HG03432 (cell line): ENCODE measurements around the gene ADD3.

Experiments used
- ATAC-seq: cut with Tn5 transposase; IDR thresholded peaks from one replicate; pipeline ENCODE4 v1.9.1; 2021; ENCODE audit warnings: mild to moderate bottlenecking, moderate library complexity; ENCODE audit not compliant: unreplicated experiment

ADD3 gene

DNA sequence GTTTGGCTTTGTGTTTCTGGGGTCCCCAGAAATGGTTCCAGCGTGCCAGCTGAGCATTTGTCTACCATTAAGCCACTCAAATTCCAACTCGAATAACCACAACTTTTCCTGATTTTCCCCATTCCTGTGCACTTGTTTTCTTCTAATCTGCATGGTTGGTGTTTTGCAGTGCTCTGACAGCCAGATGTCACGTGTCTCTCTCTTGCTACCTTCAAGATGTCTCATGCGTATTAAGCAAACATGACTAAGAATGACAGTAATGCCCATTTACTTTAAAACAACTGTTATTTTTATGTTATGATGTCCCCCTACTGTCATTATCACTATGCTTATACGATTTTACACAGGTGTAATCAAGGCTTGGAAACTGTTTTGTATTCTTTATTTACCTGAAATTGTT, 164.4 kb downstream of the ADD3 start:
- no peak for ATAC-seq

DNA sequence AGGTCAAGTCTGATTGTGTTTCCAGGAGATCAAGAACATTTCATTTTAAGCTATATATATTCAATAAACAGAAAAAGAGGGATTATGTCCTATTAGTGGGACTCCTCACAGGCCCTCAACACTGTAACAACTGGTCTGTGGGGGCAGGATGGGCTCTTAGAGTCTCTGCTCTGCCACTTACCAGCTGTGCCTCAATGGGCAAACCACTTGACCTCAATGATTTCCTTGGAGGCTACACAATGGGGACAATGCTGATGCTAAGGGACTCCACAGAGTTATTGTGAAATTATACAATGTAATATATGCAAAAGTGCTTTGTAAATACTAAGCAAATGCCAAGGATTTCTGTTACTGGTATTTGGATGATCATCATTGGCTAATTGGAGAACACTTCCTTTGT, 166.4 kb downstream of the ADD3 start:
- no peak for ATAC-seq

DNA sequence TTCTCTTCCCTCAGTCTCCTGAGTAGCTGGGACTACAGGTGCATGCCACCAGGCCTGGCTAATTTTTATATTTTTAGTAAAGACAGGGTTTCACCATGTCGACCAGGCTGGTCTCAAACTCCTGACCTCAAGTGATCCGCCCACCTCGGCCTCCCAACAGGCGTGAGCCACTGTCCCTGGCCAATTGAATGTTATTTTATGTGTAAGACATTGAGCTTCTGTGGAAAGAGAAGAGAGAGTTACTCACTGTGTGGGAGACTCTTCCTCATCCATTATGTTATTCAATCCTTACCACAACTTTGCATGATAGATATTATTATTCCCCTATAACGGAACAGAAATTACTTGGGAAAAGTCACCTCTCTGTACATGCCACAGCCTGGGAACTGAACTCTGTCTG, 167.0 kb downstream of the ADD3 start:
- no peak for ATAC-seq

DNA sequence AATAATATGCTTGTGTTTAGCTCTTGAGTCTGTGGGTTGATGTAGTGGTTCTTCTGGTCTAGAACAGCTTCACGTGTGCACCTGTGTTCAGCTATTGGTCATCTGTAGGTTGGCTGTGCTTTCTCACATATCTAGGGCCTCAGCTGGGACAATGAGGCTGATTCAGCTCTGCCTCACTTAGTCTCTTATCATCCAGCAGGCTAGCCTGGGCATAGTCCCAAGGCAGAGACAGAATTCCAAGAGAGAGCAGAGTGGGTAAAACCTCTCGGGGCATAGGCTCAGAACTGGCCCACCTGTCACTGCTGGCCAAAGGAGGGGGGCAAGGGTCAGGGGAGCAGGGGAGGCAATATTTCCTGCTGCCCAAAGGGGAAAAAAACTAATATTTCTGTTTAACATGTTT, 167.6 kb downstream of the ADD3 start:
- no peak for ATAC-seq

DNA sequence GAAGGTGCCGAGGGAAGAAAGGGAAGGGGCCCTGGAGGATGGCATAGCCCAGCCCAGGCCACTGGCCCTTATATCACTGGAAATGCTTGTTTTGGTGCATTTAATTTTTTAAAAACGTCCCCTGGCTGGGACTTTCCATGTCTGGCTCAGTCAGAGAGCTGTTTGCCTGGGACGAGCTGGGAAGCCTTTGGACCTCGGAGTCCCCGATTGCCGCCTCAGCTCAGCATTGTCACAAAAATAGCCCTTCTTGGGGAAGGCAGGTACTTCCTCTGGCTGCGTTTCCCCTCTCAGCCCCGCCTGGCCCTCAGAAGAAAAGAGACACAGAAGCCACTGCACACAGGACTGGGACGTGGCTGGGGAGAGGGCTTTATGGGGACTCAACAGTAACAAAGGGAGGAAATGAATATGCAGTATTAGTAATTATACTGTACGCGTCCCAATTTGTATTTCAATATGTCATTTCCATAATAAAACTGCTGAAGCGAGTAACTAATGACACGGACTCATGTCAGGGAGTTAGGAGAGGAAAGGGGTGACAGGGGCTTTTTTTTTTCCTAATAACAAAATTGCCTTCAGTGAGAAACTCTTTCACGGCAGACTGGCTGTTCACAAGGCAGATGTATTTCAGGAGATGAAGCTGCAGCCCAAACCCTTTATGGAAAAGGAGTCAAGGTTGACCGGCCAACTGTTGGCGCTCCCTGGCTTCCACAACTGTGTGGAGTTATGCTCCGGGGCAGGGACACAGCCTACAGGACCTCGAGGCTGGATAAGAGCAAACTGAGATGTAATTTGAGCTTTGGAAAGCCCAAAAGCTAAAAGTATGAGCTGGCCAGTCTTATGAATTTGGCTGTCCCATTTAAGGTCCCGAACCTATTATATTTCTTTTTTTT, 168.6 kb downstream of the ADD3 start:
- ATAC-seq = peak; percentile 69

DNA sequence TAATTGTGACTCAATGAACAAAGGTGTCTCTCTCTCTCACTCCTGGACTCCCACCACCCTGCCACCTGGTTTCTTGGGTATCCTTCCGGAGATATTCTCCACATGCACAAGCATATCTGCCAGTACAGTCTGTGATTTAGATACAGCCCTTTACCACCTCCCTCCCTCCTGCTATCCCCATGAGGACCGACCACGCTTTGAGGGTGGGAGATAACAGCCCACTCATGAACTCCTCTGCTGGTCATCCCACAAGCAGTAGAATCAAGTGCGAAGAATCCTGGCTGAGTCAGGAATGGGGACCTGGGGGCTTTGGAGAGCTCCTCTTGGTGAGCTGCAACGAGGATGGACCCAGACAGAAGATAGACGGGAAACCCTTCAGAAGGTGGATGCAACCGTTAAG, 171.4 kb downstream of the ADD3 start:
- ATAC-seq = no peak

DNA sequence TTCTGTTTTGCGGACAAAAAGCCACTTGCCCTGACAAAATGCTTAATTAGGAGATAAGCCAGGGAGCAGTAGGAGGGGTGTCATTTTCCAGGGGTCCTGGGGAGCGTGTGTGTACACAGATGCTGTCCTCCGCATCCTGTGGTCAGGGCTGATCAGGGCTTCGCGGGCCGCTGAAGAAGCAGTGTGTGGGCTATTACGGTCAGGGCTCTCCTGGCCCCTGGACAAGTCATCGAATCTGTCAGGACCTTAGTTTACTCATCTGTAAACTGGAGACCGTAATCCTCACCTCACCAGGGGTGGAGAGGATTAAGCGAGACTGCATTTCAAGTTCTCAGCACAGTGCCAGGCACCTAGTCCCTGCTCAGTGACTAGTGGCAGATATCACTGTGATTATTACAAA, 173.7 kb downstream of the ADD3 start:
- ATAC-seq = no peak

DNA sequence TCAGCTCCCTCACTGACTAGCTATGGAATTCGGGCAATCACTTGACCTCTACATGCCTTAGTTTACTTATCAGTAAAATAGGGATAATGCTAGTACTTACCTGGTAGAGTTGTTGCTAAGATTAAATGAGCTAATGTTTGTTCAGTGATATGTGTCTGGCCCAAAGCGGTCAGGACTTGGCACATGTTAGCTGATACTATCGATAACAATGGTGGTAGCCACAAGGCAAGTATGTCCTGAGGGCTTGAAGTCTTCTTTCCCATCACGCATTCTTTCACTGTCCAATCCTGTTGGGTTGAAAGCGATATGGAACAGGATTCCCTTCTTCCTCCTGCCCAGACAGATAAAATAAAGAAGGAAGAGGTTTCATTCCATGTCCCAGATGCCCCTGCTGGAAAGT, 174.1 kb downstream of the ADD3 start:
- ATAC-seq = no peak

DNA sequence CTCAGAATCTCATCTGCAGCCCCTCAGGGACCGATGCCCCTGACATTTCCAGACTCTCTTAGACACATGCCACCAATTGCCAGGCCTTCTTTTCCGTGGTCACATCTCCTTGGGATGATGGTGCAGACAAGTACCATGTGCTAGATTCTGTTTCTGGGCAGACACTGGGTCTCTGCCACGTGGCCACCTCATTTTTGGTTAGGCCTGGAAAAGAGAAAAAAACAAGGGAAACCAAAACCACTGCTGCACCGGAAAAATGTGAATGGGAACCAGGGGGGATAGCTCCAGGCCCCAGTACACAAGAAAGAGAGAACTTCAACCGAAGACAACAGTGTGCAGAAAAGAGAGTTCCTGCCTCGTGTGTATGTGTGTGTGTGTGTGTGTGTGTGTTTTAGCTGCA, 176.6 kb downstream of the ADD3 start:
- ATAC-seq = no peak
